Left ventricle myocardium inferior (tissue), 1 donor: Measurements from ENCODE around the gene TTLL6. TPM values are rescaled to one million over a fixed set of nuclear protein-coding genes. Genes with fewer than 3 reads are reported as not detected.

Experiments used
- DNase-seq: peaks from one replicate; pipeline ENCODE4 v3.0.0-alpha.2; 2020
- H3K27ac ChIP-seq: fragments of 200-600 bp; replicated peaks from 2 replicates; pipeline ENCODE4 v1.8.0; 2021
- H3K27me3 ChIP-seq: fragments of 200-600 bp; 2 replicates; pipeline ENCODE4 v1.8.0; 2021; ENCODE audit warnings: low read depth
- H3K36me3 ChIP-seq: fragments of 200-600 bp; 2 replicates; pipeline ENCODE4 v1.8.0; 2021
- H3K4me1 ChIP-seq: fragments of 200-600 bp; 2 replicates; pipeline ENCODE4 v1.8.0; 2021
- H3K4me3 ChIP-seq: fragments of 200-600 bp; 2 replicates; pipeline ENCODE4 v1.8.0; 2021; ENCODE audit warnings: mild to moderate bottlenecking, moderate library complexity
- H3K9me3 ChIP-seq: fragments of 200-600 bp; replicated peaks from 2 replicates; pipeline ENCODE4 v1.8.0; 2021
- intact Hi-C: fragments of 100-400 bp; cut with micrococcal nuclease; formaldehyde crosslinking; loops from one replicate; pipeline ENCODE4 v1.11.0; 2022
- total RNA-seq: library from RNA; stranded (reverse); fragmentation: NEBNext Ultra II Directional; extraction: Animal tissue kit (Norgen Biotek cat#: 25700); gene quantifications from one replicate; pipeline ENCODE4 v1.2.1, GENCODE V29; 2021
- TF ChIP-seq, protein P1 (sequence below): fragments of 200-600 bp; IDR thresholded peaks from 2 replicates; pipeline ENCODE4 v1.8.0; 2021; ENCODE audit warnings: antibody characterized with exemption, mild to moderate bottlenecking, borderline replicate concordance
- donor health status: DM: no; HTN: yes; CAD: no; lungs with severe emphysema.

Gene TTLL6
- total RNA-seq, 1 donor from 2014 or later, result not detected

DNA sequence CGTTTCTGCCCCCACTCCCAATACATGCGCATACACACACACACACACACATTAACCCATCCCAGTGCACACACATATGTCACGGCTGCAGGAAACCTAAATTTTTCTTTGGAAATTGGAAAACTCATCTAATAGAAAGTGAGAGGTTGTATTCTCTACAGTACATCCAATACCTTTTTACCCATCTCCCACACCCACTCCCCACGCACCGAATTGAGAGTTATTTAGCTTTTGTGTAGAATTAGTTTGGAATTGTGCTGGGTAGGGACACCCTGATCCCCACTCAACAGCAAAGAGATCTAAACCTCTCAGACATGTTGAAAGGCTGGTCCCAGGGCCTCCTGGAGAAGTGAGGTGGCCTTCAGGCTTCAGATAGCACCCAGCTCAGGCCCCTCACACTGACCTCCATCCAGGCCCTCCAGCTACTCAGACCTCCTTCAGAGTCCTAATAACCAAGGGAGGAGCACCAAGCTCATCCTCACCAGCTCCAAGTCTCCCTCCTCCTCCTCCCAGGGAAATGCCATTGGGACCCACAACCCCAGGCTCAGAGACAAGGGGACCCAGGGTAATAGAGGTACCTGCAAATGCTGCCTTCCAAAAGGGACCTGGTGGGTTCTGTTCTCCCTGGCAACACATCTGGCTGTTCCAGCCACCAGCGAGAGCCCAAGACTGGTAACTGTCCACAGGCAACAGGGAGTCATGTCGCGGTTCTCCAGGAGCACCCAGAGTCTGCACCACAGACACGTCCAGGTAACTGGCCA is 89.4 kb downstream of the TTLL6 start:
- H3K4me3 ChIP-seq, result no peak overlapping the region
- intact Hi-C loops, result no loop called here
- DNase-seq, result no peak
- peaks cover 100% of the 10 kb centered on the region for H3K27me3 ChIP-seq
- TF ChIP-seq, protein P1, sequence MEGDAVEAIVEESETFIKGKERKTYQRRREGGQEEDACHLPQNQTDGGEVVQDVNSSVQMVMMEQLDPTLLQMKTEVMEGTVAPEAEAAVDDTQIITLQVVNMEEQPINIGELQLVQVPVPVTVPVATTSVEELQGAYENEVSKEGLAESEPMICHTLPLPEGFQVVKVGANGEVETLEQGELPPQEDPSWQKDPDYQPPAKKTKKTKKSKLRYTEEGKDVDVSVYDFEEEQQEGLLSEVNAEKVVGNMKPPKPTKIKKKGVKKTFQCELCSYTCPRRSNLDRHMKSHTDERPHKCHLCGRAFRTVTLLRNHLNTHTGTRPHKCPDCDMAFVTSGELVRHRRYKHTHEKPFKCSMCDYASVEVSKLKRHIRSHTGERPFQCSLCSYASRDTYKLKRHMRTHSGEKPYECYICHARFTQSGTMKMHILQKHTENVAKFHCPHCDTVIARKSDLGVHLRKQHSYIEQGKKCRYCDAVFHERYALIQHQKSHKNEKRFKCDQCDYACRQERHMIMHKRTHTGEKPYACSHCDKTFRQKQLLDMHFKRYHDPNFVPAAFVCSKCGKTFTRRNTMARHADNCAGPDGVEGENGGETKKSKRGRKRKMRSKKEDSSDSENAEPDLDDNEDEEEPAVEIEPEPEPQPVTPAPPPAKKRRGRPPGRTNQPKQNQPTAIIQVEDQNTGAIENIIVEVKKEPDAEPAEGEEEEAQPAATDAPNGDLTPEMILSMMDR, result no peak
- no peak overlapping the region for H3K27ac ChIP-seq
- H3K36me3 ChIP-seq, result no peaks in the 10 kb centered on the region
- peaks cover 42% of the 10 kb centered on the region for H3K4me1 ChIP-seq
- no peaks in the 10 kb centered on the region for H3K9me3 ChIP-seq

DNA sequence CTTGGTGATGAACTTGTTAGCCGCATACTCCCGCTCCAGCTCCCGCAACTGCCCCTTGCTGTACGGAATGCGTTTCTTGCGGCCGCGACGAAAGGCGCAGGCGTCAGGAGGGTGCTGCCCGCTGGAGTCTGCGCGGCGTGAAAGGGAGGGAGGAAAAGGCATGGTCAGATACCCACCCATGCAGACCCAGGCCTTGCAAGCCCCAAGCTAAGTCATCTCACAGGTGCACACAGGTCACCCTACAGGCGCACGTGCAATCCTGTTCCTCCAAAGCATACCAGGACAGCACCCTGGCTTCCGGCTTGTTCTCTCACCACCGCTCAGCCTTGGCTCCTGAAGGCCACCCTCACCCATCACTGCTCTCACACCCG is 90.1 kb downstream of the TTLL6 start:
- Histone ChIP-seq H3K4me1 (peaks cover 42% of the 10 kb centered on the region), H3K36me3 (no peaks in the 10 kb centered on the region), H3K27me3 (peaks cover 100% of the 10 kb centered on the region), H3K9me3 (no peaks in the 10 kb centered on the region), H3K27ac (no peak overlapping the region), H3K4me3 (no peak overlapping the region)
- TF ChIP-seq, protein P1, result no peak
- intact Hi-C loops, result no loop called here
- no peak for DNase-seq

DNA sequence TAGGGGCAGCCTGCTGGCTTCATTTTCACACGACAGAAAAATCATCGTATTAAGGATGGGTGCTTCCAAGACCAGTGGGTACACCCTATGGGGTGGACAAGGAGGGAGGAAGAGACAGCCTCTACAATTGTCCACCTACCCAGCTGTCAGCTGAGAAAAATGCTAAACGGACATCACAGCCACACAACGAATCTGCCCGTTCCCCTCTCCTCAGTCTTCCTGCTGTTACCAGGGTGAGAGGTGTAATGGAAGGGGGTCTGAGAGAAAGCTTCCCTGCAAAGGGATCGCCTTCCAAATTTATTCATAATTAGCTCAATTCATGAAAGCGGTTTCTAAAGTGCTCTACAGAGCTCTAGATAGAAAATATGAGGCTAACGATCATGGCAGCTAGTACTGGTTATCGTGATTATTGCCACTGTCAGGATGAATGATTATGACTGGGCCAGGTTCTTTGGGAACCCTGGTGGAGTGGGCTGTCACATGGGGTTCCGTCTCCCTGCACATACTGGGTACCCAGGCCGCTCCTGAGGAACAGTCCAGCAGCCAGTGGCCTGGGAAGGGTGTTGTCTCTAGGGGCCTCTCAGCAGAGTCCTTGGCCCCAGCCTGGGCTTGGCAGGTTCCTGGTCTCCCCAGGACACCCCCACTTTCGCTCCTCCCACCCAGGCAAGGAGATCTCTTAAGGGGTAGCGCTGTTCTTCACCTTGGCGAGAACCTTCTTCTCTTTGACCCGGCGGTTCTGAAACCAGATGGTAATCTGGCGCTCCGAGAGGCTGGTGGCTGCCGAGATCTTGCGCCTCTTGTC is 90.7 kb downstream of the TTLL6 start:
- no peak for DNase-seq
- H3K4me1 ChIP-seq, result peaks cover 42% of the 10 kb centered on the region
- H3K27ac ChIP-seq, result no peak overlapping the region
- TF ChIP-seq, protein P1, result no peak
- intact Hi-C loops, result no loop called here
- H3K27me3 ChIP-seq, result peaks cover 100% of the 10 kb centered on the region
- no peaks in the 10 kb centered on the region for H3K36me3 ChIP-seq
- no peaks in the 10 kb centered on the region for H3K9me3 ChIP-seq
- no peak overlapping the region for H3K4me3 ChIP-seq

DNA sequence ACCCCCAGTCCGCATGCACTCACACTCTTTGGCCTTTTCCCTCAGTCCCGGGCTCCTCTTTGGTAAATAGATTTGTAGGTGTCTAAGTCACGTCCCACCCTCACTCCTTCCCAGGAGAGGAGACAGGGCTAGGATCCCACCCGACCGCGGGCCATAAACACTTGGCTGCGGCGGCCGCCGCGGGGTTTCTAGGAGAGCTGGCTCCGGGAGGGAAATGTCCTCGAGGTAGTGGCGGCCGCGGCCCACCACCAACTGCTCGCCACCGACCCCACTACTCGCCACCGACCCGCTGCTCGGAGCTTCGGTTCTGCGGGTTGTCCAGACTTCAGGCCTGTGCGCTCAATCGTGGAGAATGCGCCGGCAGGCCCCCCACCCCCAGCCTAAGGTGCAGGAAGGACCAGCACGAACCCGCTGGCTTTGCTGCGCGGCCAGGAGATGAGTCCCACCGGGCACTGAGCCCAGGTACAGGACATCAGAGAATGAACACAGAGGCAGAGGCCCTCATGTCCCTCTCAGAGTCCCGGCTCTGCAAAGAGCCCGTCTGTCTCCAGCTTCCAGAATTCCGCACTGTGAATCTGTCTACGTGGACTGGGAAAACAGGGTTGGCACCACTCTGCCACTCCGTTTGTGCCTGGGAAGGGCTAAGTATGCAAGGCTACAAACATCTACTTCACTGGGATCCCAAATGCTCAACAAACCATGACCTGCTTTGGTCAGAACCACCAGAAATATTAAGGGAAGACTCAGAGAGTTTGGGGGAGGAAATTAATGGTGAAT is 91.6 kb downstream of the TTLL6 start:
- Histone ChIP-seq H3K27ac (no peak overlapping the region), H3K9me3 (no peaks in the 10 kb centered on the region), H3K27me3 (peaks cover 100% of the 10 kb centered on the region), H3K36me3 (no peaks in the 10 kb centered on the region), H3K4me1 (peaks cover 42% of the 10 kb centered on the region), H3K4me3 (peak overlapping the region; percentile 23)
- TF ChIP-seq, protein P1, result no peak
- intact Hi-C loops, result no loop called here
- no peak for DNase-seq

DNA sequence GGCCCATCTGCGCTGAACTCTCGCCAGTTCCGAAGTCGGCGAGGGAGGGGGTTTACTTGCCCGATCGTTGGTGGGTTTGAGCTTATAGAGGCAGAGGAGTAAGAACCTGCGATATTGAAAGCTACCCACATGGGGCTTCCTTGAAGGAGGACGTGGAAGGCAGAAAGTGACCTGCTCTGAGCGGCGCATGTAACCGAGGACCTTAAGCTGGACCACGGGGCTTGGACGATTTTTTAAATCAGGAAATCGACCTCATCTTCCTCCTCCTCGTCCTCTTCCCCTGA is 92.1 kb downstream of the TTLL6 start:
- no peak for DNase-seq
- H3K27ac ChIP-seq, result no peak overlapping the region
- H3K36me3 ChIP-seq, result no peaks in the 10 kb centered on the region
- peaks cover 100% of the 10 kb centered on the region for H3K27me3 ChIP-seq
- TF ChIP-seq, protein P1, result no peak
- intact Hi-C loops, result no loop called here
- H3K4me1 ChIP-seq, result peaks cover 42% of the 10 kb centered on the region
- peak overlapping the region; percentile 23 for H3K4me3 ChIP-seq
- H3K9me3 ChIP-seq, result no peaks in the 10 kb centered on the region
